Daoy (cell line): Measurements from ENCODE around the gene BIRC2. TPM values are rescaled to one million over a fixed set of nuclear protein-coding genes. Genes with fewer than 3 reads are reported as not detected.
A peak's percentile ranks its signal among the peaks of the same experiment; 100 is the strongest.
"Not testable (repeated sequence)": the region's sequence is repeated elsewhere in the genome, so short reads cannot be mapped to it uniquely, and the experiment has no call there.

Experiments used
- DNase-seq: peaks from one replicate; pipeline ENCODE4 v3.0.0-alpha.2; 2015; ENCODE audit warnings: low read depth
- total RNA-seq: library from RNA; depleted of rRNA; stranded (reverse); fragments of >200 nt; shearing (Covaris generic); gene quantifications from 2 replicates; pipeline ENCODE4 v1.2.3, GENCODE V29; 2014

The BIRC2 gene
- total RNA-seq, 1 experiment from 2014 or later, result 73.1 TPM

DNA sequence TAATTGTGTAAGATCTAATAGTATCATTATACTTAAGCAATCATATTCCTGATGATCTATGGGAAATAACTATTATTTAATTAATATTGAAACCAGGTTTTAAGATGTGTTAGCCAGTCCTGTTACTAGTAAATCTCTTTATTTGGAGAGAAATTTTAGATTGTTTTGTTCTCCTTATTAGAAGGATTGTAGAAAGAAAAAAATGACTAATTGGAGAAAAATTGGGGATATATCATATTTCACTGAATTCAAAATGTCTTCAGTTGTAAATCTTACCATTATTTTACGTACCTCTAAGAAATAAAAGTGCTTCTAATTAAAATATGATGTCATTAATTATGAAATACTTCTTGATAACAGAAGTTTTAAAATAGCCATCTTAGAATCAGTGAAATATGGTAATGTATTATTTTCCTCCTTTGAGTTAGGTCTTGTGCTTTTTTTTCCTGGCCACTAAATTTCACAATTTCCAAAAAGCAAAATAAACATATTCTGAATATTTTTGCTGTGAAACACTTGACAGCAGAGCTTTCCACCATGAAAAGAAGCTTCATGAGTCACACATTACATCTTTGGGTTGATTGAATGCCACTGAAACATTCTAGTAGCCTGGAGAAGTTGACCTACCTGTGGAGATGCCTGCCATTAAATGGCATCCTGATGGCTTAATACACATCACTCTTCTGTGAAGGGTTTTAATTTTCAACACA, 23.3 kb upstream of the BIRC2 start:
- DNase-seq, result no peak

DNA sequence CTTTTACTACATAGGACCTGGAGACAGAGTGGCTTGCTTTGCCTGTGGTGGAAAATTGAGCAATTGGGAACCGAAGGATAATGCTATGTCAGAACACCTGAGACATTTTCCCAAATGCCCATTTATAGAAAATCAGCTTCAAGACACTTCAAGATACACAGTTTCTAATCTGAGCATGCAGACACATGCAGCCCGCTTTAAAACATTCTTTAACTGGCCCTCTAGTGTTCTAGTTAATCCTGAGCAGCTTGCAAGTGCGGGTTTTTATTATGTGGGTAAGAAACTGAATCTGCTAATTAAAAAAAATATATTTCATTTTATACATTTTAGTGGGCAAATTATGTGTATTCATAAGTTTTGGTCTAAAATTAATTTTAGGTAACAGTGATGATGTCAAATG, 21.9 kb upstream of the BIRC2 start:
- no peak for DNase-seq

DNA sequence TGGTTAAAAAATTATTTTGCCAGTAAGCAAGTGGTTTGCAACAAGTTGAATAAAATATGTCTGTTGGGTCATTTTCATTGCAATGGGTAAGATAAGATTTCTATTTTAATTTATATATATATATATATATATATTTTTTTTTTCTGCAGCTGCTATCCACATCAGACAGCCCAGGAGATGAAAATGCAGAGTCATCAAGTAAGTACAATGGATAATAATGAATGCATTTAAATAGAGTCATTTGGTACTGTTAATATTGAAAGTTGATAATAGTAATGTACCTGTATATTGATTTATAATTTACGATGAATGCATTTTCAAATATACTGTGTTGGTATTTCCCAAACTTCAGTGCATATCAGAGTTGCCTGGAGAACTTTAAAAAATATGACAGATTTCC, 18.3 kb upstream of the BIRC2 start:
- DNase-seq, result no peak

DNA sequence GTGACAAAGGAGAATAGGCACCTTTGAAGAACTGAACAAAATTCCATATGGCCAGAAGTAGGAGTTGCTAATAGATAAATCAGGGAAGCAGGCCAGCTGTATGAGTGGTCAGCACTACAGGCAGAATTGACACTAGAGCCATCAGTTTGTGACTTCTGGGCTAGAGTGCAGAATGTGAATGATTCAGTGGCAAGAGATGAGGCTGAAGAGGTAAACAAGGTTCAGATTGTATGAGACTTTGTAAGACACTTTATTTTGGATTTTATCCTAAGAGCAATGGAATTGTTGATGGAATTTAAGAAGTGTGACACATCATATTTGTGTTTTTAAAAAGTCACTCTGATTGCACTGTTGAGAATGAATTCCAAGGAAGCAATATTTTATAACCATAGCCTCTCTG, 16.8 kb upstream of the BIRC2 start:
- no peak for DNase-seq

DNA sequence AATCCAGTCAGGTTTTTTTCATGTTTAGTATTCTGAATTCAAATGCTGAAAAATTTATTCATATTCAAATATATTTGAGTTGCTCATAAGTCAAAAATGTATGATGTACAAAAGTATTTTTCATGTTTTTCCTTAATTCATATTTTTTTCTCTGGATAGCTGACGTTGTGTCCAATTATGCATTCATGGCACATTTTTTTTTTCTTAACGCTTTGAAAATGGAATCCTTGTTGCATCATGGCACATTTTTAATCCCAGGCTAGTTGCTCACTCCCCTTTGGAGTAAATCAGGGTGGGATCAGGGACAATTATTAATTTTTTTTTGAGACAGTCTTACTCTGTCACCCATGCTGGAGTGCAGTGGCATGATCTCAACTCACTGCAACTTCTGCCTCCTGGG, 15.7 kb upstream of the BIRC2 start:
- DNase-seq, result no peak

DNA sequence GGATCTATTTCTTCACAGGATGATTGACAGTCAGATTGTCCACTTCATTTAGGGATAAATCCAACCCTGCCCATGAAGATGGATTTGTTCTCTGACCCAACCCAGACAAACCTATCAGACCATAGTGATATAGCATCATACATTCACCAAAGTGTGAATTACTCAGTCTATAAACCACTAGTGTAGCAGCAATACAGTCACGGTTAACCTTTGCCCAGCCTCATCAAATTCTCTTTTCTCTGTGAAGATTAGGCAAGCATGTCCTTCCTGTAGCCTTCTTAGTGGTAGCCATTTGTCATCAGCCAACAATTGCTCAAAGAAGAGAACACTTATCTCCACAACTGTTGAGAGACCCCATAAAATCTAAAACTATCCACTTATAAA, 14.4 kb upstream of the BIRC2 start:
- DNase-seq, result no peak

DNA sequence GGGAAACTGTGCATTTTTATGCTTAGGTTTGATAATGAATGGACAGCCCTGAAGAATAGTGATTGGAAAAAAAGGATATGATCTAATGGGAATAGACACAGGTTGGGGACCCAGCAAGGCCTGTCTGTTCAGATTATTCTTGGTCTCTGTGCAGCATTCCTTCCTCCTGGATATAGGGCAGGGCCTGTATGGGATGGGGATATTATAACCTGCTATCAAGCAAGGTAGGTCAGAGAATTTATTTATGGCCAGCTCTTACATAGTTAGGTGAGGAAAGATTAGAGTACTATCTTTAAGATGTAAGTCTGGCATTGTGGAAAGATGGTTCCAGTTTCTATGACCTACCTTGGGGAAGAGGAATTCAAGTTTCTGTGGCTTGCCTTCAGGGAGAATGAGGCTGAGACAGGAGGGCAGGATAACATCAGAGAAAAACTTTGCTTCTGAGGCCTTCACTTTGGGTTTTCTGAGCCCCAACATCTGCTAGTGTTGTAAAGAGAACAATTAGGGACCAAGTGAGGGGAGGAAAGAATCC, 8.5 kb upstream of the BIRC2 start:
- DNase-seq, result no peak

DNA sequence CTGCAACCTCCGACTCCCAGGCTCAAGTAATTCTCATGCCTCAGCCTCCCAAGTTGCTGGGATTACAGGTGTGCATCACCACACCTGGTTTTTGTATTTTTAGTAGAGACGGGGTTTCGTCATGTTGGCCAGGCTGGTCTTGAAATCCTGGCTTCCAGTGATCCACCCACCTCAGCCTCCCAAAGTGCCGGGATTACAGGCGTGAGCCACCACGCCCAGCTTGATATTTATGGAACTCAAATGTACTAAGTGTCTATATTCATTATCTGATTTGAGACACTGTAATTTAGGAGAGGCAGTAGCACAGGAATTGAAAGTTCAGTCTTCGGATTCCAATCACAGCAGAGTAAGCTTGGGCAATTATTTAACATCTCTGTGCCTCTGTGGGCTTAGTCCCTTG, 5.7 kb upstream of the BIRC2 start:
- not testable (repeated sequence) for DNase-seq

DNA sequence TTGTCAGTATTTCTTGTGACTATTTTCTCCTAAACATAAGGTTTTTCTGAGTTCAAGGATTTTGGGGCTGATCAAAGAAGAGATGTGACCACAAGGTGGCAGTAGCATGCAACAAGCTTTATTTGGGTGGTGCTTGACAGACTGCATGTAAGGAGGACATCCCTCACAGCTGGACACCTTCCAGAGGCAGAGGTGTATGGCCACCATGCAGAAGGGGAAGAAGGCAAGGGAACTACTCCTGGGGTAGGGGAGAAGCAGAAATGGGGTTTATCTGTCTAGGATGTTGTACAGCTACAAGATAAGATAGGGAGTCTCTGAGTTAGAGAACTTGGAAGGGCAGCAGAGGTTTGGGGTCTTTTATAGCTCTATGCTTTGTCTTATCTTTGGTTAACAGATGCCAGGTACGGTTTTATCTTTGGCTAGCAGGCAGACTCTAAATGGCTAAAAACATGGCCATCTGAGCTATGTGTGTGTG, 5.1 kb upstream of the BIRC2 start:
- DNase-seq, result peak; percentile 84

DNA sequence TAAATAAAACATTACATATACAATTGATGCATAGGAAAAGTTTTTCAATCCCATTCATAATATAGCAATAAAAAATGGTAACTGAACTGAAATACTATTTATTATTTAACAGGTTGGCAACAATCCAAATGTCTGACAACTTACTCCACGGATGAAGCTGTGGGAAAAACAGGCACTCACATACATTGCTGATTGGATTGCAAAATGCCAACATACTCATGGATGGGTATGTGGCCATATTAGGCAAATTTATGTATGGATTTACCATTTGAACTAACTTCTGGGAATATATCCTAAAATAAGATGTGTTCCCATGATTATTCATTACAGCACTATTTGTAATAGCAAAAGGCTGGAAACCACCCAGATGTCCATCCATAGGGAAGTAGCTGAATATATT, 3.2 kb upstream of the BIRC2 start:
- DNase-seq, result no peak

DNA sequence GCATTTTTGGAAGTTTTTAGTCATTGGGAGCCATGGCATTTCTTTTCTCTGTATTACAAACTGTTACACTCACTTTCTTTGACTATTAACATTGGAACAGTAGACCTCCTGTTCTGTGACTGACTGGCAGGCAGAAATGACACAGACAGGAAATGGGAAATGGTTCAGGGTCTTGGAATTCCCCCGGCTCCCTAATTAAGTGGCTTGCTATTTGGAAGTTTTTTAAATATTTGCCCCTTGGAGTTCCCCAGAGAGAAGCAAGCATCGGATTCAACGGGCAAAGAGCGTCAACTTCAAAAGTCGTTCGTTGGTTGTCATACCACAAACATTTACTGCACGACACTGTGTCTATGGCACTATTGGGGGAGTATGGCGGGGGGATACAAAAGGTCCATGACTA, 1.1 kb upstream of the BIRC2 start:
- peak; percentile 84 for DNase-seq

DNA sequence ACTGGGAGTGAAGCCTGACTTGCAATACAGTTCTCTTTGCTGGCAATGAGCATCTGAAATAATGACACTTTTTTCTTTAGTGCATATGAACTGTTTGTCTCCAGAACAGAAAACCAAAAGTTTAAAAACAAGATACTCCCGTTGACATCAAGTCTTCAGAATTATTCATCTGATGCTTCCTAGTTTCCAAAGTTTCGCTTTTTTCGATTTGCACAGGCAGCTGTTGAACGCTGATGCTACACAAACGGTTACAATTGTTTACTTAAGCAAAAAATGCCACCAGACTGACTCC, 612 bp upstream of the BIRC2 start:
- DNase-seq, result no peak

DNA sequence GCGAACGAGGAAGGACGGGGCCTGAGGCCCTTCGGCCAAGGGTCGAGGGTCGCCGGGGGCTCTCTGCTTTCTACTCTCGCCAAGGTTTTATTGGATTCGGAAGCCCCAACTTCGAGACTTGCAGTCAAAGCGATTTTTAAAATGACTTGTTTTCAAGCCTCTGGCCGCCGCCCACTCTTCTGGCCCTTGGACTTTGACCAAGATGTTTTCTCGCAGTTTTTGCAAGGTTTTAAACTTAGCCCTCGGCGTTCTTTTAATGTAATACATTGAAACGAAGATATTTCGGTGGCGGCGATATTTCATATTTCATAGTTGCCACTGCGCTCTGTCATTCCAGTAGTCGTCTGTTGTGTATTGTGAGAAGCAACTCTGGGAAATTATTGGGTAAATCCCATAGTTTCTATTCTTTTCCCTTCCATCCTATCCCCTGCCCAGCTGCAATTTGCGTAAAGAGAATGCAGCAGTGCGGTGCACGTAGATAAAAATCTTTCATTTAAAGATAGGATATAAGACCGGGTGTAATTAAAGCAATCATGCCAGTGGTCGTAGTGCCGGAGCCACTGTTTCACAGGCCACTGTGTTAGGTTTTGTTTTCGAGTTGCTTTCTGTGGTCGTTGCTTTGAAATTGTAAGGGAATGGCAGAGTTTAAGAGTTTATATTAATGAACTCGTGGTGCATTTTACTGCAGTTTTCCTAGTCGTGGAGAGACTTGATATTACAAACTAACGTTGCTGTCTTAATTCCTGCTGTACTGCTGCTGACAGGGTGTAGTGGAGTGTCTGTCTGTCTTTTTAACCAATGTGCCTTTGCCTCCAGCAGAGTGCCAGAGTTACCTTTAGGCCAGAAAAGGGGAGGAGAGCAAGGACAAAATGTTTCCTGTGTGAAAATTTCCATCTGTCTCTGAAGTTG, 702 bp downstream of the BIRC2 start:
- DNase-seq, result peak; percentile 32

DNA sequence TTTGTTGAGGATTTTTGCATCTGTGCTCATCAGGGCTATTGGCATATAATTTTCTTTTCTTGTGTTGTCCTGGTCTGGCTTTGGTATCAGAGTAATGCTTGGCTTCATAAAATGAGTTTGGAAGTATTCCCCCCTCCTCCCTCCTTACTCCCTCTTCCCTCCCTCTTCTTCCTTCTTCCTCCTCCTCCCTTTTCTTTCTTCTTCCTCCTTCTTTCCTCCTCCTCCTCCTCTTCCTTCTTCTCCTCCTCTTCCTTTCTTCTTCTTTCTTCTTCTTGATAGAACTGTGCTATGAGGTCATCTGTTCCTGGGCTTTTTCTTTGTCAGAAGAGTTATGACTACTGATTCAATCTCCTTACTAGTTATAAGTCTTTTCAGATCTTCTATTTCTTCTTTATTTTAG, 10.1 kb downstream of the BIRC2 start:
- DNase-seq, result no peak

DNA sequence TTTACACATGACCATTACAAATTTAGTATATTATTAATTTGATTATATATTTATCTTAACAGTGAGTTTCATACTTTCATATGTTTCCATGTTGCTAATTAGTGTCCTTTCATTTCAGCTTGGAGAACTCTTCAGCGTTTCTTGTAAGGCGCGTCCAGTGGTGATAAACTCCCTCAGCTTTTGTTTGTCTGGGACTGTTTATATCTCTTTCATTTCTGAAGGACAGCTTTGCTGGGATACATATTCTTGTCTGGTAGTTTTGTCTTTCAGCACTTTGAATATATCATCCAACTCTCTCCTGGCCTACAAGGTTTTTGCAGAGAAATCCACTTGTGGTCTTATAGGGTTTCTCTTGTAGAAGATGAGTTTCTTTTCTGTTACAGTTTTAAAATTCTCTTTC, 12.4 kb downstream of the BIRC2 start:
- no peak for DNase-seq

DNA sequence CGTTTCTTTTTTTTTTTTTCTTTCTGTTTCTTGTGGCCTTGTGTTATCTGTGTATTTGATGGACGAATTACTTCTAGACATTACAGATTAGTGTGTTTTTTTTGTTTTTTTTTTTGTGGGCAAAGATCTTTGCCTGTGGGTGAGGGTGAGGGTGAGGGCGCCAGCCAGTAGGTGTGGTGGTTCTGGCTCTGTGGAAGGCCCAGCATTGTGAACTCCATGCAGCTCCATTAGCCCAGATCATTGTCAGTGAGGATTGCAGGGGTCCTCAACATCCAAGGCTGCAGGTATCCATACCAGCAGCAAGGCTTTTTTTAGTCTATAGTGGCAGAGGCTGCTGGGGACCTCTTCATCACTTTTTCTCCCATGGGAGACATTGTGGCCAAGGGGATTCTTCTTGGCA, 13.7 kb downstream of the BIRC2 start:
- DNase-seq, result no peak

DNA sequence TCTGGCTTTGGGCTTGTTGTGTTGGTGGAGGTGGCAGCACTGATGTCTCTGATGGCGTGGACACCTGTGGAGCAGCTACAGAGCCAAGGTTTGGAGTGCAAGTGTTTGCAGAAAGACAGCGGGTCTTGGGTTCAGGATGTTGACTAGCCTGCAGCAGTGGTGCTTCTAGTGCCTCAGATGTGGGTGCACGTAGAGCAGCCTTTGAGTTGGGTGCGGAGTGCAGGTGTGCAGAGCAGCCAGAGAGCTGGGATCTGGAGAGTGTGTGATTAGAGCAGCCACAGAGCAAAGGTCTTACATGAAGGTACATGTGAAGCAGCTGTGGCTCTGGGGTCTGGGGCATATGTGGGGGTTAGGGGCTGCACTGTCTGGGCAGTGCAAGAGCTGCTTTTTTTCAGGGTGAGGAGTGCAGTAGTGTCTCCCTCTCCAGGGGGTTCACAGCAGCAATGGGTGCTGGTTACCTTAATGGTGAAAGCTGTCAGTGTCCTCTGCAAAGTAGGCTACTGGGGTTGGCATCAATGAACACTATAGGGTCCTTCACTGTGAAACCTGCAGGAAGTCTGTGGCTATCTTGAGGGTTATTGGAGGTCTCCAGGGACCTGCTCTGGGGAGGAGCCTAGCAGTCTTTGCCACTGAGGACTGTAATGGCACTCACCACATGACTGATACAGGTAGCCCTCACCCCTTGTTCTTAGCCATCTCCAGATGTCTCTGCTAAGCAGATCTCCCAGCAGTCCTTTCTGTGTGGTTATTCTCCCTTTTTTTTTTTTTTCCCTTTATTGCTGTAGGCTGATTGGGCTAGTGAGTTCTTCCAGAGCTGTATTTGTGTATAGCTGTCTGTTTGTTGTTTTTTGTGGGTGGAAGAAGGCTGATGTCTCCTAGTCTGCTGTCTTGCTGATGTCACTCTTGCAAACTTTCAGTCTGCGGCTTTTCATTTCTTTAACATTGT, 14.3 kb downstream of the BIRC2 start:
- DNase-seq, result no peak

DNA sequence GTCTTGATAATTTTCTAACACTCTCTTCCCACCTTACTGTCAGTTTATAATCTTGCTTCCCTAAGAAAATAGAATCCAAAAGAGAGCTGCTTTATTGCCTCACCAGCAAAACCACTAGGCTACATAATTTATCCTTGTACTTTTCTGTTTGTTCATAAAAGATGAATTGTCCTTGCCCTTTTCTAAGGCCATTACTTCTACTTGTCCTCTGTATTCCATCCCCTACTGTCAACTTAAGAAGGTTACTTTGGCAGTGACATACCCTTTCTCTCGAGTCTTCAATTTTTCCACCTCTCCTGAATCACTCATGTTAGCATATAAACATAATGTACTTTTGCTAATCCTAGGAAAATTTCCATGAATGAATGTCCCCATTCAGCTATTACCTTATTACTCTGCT, 18.0 kb downstream of the BIRC2 start:
- DNase-seq, result no peak

DNA sequence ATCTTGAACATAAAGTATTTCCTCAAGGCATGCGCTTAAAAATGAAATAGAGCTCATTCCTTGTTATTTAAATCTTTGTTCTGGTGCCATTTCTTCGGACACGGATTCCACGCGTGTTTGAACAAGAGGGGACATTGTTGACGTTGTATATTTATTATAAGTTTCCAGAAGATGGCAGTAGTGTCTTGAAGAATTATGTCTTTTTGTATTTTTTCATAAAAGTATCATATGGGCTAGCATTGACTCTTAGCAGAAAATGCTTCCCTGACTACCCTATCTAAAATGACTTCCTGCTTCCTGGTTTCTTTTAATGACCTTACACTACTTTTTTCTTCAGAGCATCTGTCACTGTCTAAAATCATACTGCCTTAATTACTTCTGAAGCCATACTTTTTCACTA, 20.4 kb downstream of the BIRC2 start:
- no peak for DNase-seq

DNA sequence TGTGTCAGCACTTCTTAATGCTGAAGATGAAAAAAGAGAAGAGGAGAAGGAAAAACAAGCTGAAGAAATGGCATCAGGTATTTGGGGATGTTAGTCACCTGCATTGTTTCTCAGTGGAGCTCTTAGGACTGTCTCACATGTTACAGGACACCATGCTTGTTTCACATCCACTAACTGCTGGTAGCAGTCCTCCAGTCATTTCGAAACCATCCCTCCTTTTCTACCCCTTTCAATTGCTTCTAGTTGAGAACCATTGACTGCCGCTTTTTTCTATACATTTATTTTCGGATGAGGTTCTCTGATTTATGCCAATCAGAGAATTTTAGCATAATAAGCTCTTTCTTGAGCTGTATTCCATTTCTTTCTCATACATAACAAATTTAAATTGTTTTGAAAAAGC, 21.5 kb downstream of the BIRC2 start:
- no peak for DNase-seq

DNA sequence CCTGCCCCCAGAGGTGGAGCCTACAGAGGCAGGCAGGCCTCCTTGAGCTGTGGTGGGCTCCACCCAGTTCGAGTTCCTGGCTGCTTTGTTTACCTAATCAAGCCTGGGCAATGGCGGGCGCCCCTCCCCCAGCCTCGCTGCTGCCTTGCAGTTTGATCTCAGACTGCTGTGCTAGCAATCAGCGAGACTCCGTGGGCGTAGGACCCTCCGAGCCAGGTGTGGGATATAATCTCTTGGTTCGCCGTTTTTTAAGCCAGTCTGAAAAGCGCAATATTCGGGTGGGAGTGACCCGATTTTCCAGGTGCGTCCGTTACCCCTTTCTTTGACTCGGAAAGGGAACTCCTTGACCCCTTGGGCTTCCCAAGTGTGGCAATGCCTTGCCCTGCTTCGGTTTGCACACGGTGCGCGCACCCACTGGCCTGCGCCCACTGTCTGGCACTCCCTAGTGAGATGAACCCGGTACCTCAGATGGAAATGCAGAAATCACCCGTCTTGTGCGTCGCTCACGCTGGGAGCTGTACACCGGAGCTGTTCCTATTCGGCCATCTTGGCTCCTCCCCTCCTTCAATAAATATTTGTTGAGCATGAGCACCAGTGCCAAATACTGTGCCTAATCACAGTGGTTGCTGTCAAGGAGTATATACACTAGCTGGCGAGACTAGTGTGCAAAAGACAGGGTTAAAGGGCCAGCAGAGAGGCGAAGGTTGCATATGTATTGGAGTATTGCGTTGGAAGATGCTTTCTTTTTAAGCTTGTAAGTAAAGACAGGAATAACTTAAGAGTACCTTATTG, 27.8 kb downstream of the BIRC2 start:
- not testable (repeated sequence) for DNase-seq
